Endometrial microvascular endothelial cells (primary cell): ENCODE results near the gene LARGE1. TPM values are rescaled to one million over a fixed set of nuclear protein-coding genes. Genes with fewer than 3 reads are reported as not detected.

Source experiments
- in situ Hi-C: cut with HindIII; loops from 2 replicates; pipeline ENCODE4 v1.10.0; 2017; ENCODE audit warnings: low sequenced_read_pairs, low pct_unique_long_range_greater_than_20kb; ENCODE audit errors: inconsistent ontology term
- total RNA-seq: library from RNA; depleted of rRNA; stranded (reverse); fragments of >200 nt; gene quantifications from one replicate; pipeline ENCODE4 v1.2.3, GENCODE V29; 2015; ENCODE audit errors: inconsistent ontology term

Gene LARGE1
- total RNA-seq, 1 donor from 2014 or later: 1.8 TPM

GRCh38 chr22:33715237-33715985 is 204.9 kb downstream of the LARGE1 start:
- in situ Hi-C loops: no loop called here

GRCh38 chr22:33710326-33710725 is 209.9 kb downstream of the LARGE1 start:
- in situ Hi-C loops: no loop called here

GRCh38 chr22:33707581-33707980 is 212.7 kb downstream of the LARGE1 start:
- in situ Hi-C loops: no loop called here

- in situ Hi-C loops: no loop called here
Observed at GRCh38 chr22:33706100-33706499, 214.2 kb downstream of the LARGE1 start.

- in situ Hi-C loops: no loop called here
Observed at GRCh38 chr22:33699176-33699575, 221.1 kb downstream of the LARGE1 start.

GRCh38 chr22:33697640-33698039 is 222.6 kb downstream of the LARGE1 start:
- in situ Hi-C loops: no loop called here

GRCh38 chr22:33691057-33691630 is 229.1 kb downstream of the LARGE1 start:
- in situ Hi-C loops: no loop called here

- in situ Hi-C loops: no loop called here
Observed at GRCh38 chr22:33688903-33689302, 231.4 kb downstream of the LARGE1 start.

- in situ Hi-C loops: no loop called here
Observed at GRCh38 chr22:33687464-33687863, 232.8 kb downstream of the LARGE1 start.

- in situ Hi-C loops: no loop called here
Observed at GRCh38 chr22:33684087-33684486, 236.2 kb downstream of the LARGE1 start.

- in situ Hi-C loops: no loop called here
Observed at GRCh38 chr22:33682927-33683326, 237.3 kb downstream of the LARGE1 start.

GRCh38 chr22:33680632-33681031 is 239.6 kb downstream of the LARGE1 start:
- in situ Hi-C loops: no loop called here

GRCh38 chr22:33678523-33678922 is 241.8 kb downstream of the LARGE1 start:
- in situ Hi-C loops: no loop called here

- in situ Hi-C loops: no loop called here
Observed at GRCh38 chr22:33677536-33677935, 242.7 kb downstream of the LARGE1 start.

- in situ Hi-C loops: no loop called here
Observed at GRCh38 chr22:33674357-33674756, 245.9 kb downstream of the LARGE1 start.

- in situ Hi-C loops: no loop called here
Observed at GRCh38 chr22:33669746-33670145, 250.5 kb downstream of the LARGE1 start.

- in situ Hi-C loops: no loop called here
Observed at GRCh38 chr22:33666961-33667619, 253.2 kb downstream of the LARGE1 start.

- in situ Hi-C loops: no loop called here
Observed at GRCh38 chr22:33666279-33666960, 253.9 kb downstream of the LARGE1 start.

GRCh38 chr22:33659448-33659847 is 260.8 kb downstream of the LARGE1 start:
- in situ Hi-C loops: no loop called here

GRCh38 chr22:33658775-33659174 is 261.5 kb downstream of the LARGE1 start:
- in situ Hi-C loops: no loop called here
